ENCODE results near the gene LRFN5.
"Not testable (repeated sequence)": the region's sequence is repeated elsewhere in the genome, so short reads cannot be mapped to it uniquely, and the experiment has no call there.

The LRFN5 gene

DNA sequence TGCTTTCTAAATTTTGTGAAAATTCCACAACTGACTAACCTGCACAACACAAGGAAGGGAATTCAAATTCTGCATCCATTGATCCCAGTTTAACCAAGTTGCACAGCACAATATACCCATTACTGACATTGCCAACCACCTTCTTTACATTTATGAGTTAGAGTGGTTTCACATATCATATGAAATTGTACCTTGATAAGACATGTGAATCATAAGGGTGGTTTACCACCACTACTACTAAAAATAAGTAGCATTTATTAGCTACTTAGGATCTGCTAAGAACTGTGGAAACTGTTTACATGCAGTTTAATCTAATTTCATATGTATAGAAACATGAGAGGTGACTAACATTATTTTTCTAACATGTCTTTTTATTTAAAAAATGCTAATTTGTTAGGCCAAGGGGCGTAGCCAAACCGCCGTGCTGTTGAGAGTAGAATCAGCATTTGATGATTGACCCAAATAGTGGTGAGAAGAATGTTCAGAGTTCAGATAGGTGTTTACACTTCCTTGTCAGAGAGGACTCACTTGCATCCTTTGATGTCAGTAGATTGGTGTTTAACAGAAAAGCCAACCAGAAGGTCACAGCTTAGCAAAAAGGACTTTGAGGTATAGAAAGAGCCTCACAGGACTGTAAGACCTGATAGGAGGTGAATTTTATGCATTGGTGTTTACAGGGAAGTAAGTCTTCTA is 56.2 kb downstream of the LRFN5 start:
- 81% methylated on average over 3 of the region's 3 CpGs for WGBS (ENCODE audit: insufficient coverage)
- POLR2A ChIA-PET: no interaction called here

DNA sequence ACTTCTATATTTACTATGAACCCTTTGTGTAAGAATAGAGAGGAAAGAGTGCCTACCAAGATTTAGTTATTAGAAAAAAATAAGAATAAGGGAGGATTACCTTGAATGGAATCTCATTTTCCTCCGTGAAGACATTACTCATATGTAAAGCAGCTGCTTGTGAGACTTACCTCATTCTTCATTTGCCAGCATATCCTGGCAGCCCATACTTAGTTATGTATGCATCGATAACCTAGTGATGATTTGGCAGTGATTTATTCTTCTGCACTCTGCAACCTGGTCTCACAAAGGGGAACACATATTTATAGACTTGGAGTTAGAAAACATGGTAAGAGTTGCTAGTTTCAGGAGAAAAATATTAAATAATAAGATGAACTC is 56.8 kb downstream of the LRFN5 start:
- Histone ChIP-seq H3K27ac (ENCODE audit: insufficient read depth in 1 of 2, low read depth in 1 of 2, low read length in 2 of 2, poor library complexity in 1 of 2, severe bottlenecking in 2 of 2) (no peak overlapping the region), H3K4me1 (ENCODE audit: control extremely low read depth in 1 of 4, control insufficient read depth in 4 of 4, insufficient read depth in 4 of 4, low read length in 3 of 4) (no peaks in the 10 kb centered on the region), H3K9me3 (ENCODE audit: control extremely low read depth in 1 of 5, control insufficient read depth in 4 of 5, insufficient read depth in 2 of 5, low read depth in 1 of 5, low read length in 4 of 5) (no peaks in the 10 kb centered on the region), H3K4me3 (ENCODE audit: control insufficient read depth in 1 of 7, extremely low read depth in 1 of 7, insufficient read depth in 4 of 7, low read depth in 2 of 7, low read length in 6 of 7) (no peak overlapping the region), H3K36me3 (ENCODE audit: control insufficient read depth in 4 of 4, insufficient read depth in 4 of 4, low read length in 3 of 4) (no peaks in the 10 kb centered on the region), H3K27me3 (replicated peaks in 2 of 5; ENCODE audit: control insufficient read depth in 4 of 5, insufficient read depth in 5 of 5, low read length in 4 of 5) (no peaks in the 10 kb centered on the region)
- CTCF ChIA-PET: no interaction called here
- no peak for DNase-seq
- no CpG with 5 or more reads among the region's 2 CpGs for WGBS (ENCODE audit: insufficient coverage)
- POLR2A ChIA-PET: no interaction called here

More for the DNA sequence above, 56.2 kb downstream of the LRFN5 start:
- Histone ChIP-seq H3K27me3 (replicated peaks in 2 of 5; ENCODE audit: control insufficient read depth in 4 of 5, insufficient read depth in 5 of 5, low read length in 4 of 5) (no peaks in the 10 kb centered on the region), H3K4me1 (ENCODE audit: control extremely low read depth in 1 of 4, control insufficient read depth in 4 of 4, insufficient read depth in 4 of 4, low read length in 3 of 4) (no peaks in the 10 kb centered on the region), H3K4me3 (ENCODE audit: control insufficient read depth in 1 of 7, extremely low read depth in 1 of 7, insufficient read depth in 4 of 7, low read depth in 2 of 7, low read length in 6 of 7) (no peak overlapping the region), H3K9me3 (ENCODE audit: control extremely low read depth in 1 of 5, control insufficient read depth in 4 of 5, insufficient read depth in 2 of 5, low read depth in 1 of 5, low read length in 4 of 5) (no peaks in the 10 kb centered on the region), H3K27ac (ENCODE audit: insufficient read depth in 1 of 2, low read depth in 1 of 2, low read length in 2 of 2, poor library complexity in 1 of 2, severe bottlenecking in 2 of 2) (no peak overlapping the region), H3K36me3 (ENCODE audit: control insufficient read depth in 4 of 4, insufficient read depth in 4 of 4, low read length in 3 of 4) (no peaks in the 10 kb centered on the region)
- no peak for DNase-seq
- CTCF ChIA-PET: no interaction called here

DNA sequence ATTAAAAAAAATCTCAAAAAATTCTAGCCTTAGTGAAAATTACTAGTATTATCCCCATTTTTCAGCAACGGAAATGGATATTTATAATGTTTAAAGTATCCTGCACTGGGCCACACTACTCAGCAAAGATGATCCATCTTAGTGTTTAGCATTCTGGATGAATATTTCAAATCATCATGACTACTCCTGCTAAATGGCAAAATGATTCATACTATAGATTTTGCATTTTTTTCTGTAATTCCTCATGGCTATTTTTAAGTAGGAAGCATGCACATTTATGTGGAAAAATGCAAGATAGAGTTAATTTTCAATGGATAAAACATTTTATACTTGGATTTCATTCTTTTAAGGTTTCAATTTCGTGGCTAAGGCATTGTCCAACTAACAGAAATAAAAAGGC is 59.6 kb downstream of the LRFN5 start:
- POLR2A ChIA-PET: no interaction called here
- no CpG with 5 or more reads among the region's 2 CpGs for WGBS (ENCODE audit: insufficient coverage)
- no peaks in the 10 kb centered on the region for H3K36me3 ChIP-seq (ENCODE audit: control insufficient read depth in 4 of 4, insufficient read depth in 4 of 4, low read length in 3 of 4)
- H3K4me1 ChIP-seq (ENCODE audit: control extremely low read depth in 1 of 4, control insufficient read depth in 4 of 4, insufficient read depth in 4 of 4, low read length in 3 of 4): no peaks in the 10 kb centered on the region
- H3K9me3 ChIP-seq (ENCODE audit: control extremely low read depth in 1 of 5, control insufficient read depth in 4 of 5, insufficient read depth in 2 of 5, low read depth in 1 of 5, low read length in 4 of 5): no peaks in the 10 kb centered on the region
- H3K27me3 ChIP-seq (replicated peaks in 2 of 5; ENCODE audit: control insufficient read depth in 4 of 5, insufficient read depth in 5 of 5, low read length in 4 of 5): no peaks in the 10 kb centered on the region
- CTCF ChIA-PET: no interaction called here
- no peak overlapping the region for H3K27ac ChIP-seq (ENCODE audit: insufficient read depth in 1 of 2, low read depth in 1 of 2, low read length in 2 of 2, poor library complexity in 1 of 2, severe bottlenecking in 2 of 2)
- DNase-seq: no peak
- no peak overlapping the region for H3K4me3 ChIP-seq (ENCODE audit: control insufficient read depth in 1 of 7, extremely low read depth in 1 of 7, insufficient read depth in 4 of 7, low read depth in 2 of 7, low read length in 6 of 7)

- H3K27me3 ChIP-seq (replicated peaks in 2 of 5; ENCODE audit: control insufficient read depth in 4 of 5, insufficient read depth in 5 of 5, low read length in 4 of 5): no peaks in the 10 kb centered on the region
- DNase-seq: no peak
- WGBS (ENCODE audit: insufficient coverage): 100% methylated on average over 1 of the region's 1 CpG
- H3K27ac ChIP-seq (ENCODE audit: insufficient read depth in 1 of 2, low read depth in 1 of 2, low read length in 2 of 2, poor library complexity in 1 of 2, severe bottlenecking in 2 of 2): no peak overlapping the region
- ChIA-PET CTCF (no interaction called here), POLR2A (no interaction called here)
- no peaks in the 10 kb centered on the region for H3K36me3 ChIP-seq (ENCODE audit: control insufficient read depth in 4 of 4, insufficient read depth in 4 of 4, low read length in 3 of 4)
- no peaks in the 10 kb centered on the region for H3K9me3 ChIP-seq (ENCODE audit: control extremely low read depth in 1 of 5, control insufficient read depth in 4 of 5, insufficient read depth in 2 of 5, low read depth in 1 of 5, low read length in 4 of 5)
- no peaks in the 10 kb centered on the region for H3K4me1 ChIP-seq (ENCODE audit: control extremely low read depth in 1 of 4, control insufficient read depth in 4 of 4, insufficient read depth in 4 of 4, low read length in 3 of 4)
- H3K4me3 ChIP-seq (ENCODE audit: control insufficient read depth in 1 of 7, extremely low read depth in 1 of 7, insufficient read depth in 4 of 7, low read depth in 2 of 7, low read length in 6 of 7): no peak overlapping the region
These were observed 61.7 kb downstream of the LRFN5 start for GRCh38 chr14:41668356-41668755.

DNA sequence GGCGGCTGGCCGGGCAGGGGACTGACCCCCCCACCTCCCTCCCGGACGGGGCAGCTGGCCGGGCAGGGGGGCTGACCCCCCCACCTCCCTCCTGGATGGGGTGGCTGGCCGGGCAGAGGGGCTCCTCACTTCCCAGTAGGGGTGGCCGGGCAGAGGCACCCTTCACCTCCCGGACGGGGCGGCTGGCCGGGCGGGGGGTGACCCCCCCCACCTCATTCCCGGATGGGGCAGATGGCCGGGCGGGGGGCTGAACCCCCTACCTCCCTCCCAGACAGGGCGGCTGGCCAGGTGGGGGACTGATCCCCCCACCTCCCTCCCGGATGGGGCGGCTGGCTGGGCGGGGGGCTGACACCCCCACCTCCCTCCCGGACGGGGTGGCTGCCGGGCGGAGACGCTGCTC is 66.9 kb downstream of the LRFN5 start:
- H3K27ac ChIP-seq (ENCODE audit: insufficient read depth in 1 of 2, low read depth in 1 of 2, low read length in 2 of 2, poor library complexity in 1 of 2, severe bottlenecking in 2 of 2); H3K27me3 ChIP-seq (replicated peaks in 2 of 5; ENCODE audit: control insufficient read depth in 4 of 5, insufficient read depth in 5 of 5, low read length in 4 of 5): not testable (repeated sequence)
- 98% methylated on average over 10 of the region's 24 CpGs for WGBS (ENCODE audit: insufficient coverage)

DNA sequence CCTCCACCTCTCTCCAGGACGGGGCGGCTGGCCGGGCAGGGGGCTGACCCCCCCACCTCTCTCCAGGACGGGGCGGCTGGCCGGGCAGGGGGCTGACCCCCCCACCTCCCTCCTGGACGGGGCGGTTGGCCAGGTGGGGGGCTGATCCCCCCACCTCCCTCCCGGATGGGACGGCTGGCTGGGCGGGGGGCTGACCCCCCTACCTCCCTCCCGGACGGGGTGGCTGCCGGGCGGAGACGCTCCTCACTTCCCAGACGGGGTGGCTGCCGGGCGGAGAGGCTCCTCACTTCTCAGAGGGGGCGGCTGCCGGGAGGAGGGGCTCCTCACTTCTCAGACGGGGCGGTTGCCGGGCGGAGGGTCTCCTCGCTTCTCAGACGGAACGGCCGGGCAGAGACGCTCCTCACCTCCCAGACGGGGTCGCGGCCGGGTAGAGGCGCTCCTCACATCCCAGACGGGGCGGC is 67.9 kb downstream of the LRFN5 start:
- H3K36me3 ChIP-seq (ENCODE audit: control insufficient read depth in 4 of 4, insufficient read depth in 4 of 4, low read length in 3 of 4); CTCF ChIA-PET; H3K9me3 ChIP-seq (ENCODE audit: control extremely low read depth in 1 of 5, control insufficient read depth in 4 of 5, insufficient read depth in 2 of 5, low read depth in 1 of 5, low read length in 4 of 5); H3K4me1 ChIP-seq (ENCODE audit: control extremely low read depth in 1 of 4, control insufficient read depth in 4 of 4, insufficient read depth in 4 of 4, low read length in 3 of 4); POLR2A ChIA-PET; H3K4me3 ChIP-seq (ENCODE audit: control insufficient read depth in 1 of 7, extremely low read depth in 1 of 7, insufficient read depth in 4 of 7, low read depth in 2 of 7, low read length in 6 of 7); DNase-seq; H3K27ac ChIP-seq (ENCODE audit: insufficient read depth in 1 of 2, low read depth in 1 of 2, low read length in 2 of 2, poor library complexity in 1 of 2, severe bottlenecking in 2 of 2); H3K27me3 ChIP-seq (replicated peaks in 2 of 5; ENCODE audit: control insufficient read depth in 4 of 5, insufficient read depth in 5 of 5, low read length in 4 of 5): not testable (repeated sequence)
- WGBS (ENCODE audit: insufficient coverage): 100% methylated on average over 12 of the region's 37 CpGs

More for the DNA sequence above, 66.9 kb downstream of the LRFN5 start:
- H3K4me1 ChIP-seq (ENCODE audit: control extremely low read depth in 1 of 4, control insufficient read depth in 4 of 4, insufficient read depth in 4 of 4, low read length in 3 of 4); H3K9me3 ChIP-seq (ENCODE audit: control extremely low read depth in 1 of 5, control insufficient read depth in 4 of 5, insufficient read depth in 2 of 5, low read depth in 1 of 5, low read length in 4 of 5); H3K36me3 ChIP-seq (ENCODE audit: control insufficient read depth in 4 of 4, insufficient read depth in 4 of 4, low read length in 3 of 4); H3K4me3 ChIP-seq (ENCODE audit: control insufficient read depth in 1 of 7, extremely low read depth in 1 of 7, insufficient read depth in 4 of 7, low read depth in 2 of 7, low read length in 6 of 7); POLR2A ChIA-PET; CTCF ChIA-PET; DNase-seq: not testable (repeated sequence)

- no peak for DNase-seq
- Histone ChIP-seq H3K4me3 (ENCODE audit: control insufficient read depth in 1 of 7, extremely low read depth in 1 of 7, insufficient read depth in 4 of 7, low read depth in 2 of 7, low read length in 6 of 7) (no peak overlapping the region), H3K4me1 (ENCODE audit: control extremely low read depth in 1 of 4, control insufficient read depth in 4 of 4, insufficient read depth in 4 of 4, low read length in 3 of 4) (no peaks in the 10 kb centered on the region), H3K9me3 (ENCODE audit: control extremely low read depth in 1 of 5, control insufficient read depth in 4 of 5, insufficient read depth in 2 of 5, low read depth in 1 of 5, low read length in 4 of 5) (no peaks in the 10 kb centered on the region), H3K27ac (ENCODE audit: insufficient read depth in 1 of 2, low read depth in 1 of 2, low read length in 2 of 2, poor library complexity in 1 of 2, severe bottlenecking in 2 of 2) (no peak overlapping the region), H3K36me3 (ENCODE audit: control insufficient read depth in 4 of 4, insufficient read depth in 4 of 4, low read length in 3 of 4) (no peaks in the 10 kb centered on the region), H3K27me3 (replicated peaks in 2 of 5; ENCODE audit: control insufficient read depth in 4 of 5, insufficient read depth in 5 of 5, low read length in 4 of 5) (peaks cover 0 to 2% (median 0%) of the 10 kb centered on the region in 5 experiments)
- 100% methylated on average over 1 of the region's 3 CpGs for WGBS (ENCODE audit: insufficient coverage)
- POLR2A ChIA-PET: no interaction called here
- CTCF ChIA-PET: no interaction called here
These were observed 92.8 kb downstream of the LRFN5 start for GRCh38 chr14:41699486-41699885.

All from common myeloid progenitor, CD34-positive (primary cell).